OCI-LY7 (cell line): ENCODE results near the gene ARHGAP18. TPM values are rescaled to one million over a fixed set of nuclear protein-coding genes. Genes with fewer than 3 reads are reported as not detected.

Source experiments
- BruUV-seq: library from RNA; stranded (reverse); fragments of 400-500 nt; replicated peaks from 2 replicates; lab custom pipeline; 2021; lab: Mats Ljungman, UMichigan
- CTCF ChIA-PET: fragments of 300-600 bp; sonication (Branson Sonifier 250); formaldehyde crosslinking; loops from one replicate; lab custom pipeline; 2022; ENCODE audit warnings: antibody characterized with exemption; ENCODE audit not compliant: unreplicated experiment; lab: Charles Lee
- POLR2A ChIA-PET: fragments of 300-600 bp; sonication (Branson Sonifier 250); formaldehyde crosslinking; loops from one replicate; lab custom pipeline; 2022; ENCODE audit warnings: antibody characterized with exemption; lab: Charles Lee
- DNase-seq: peaks from one replicate; pipeline ENCODE4 v3.0.0-alpha.2; 2015; ENCODE audit warnings: low spot score
- H2AFZ ChIP-seq: fragments of 200-600 bp; sonication (generic), shearing (Covaris generic); 2 replicates; pipeline ENCODE4 v1.6.1; 2014; ENCODE audit warnings: mild to moderate bottlenecking, antibody characterized with exemption, low read length, moderate library complexity
- H3K27ac ChIP-seq: fragments of 200-600 bp; sonication (generic); 2 replicates; pipeline ENCODE4 v1.5.1; 2014; ENCODE audit warnings: mixed run types, low read depth, mild to moderate bottlenecking, moderate library complexity, low read length, inconsistent platforms; ENCODE audit not compliant: poor library complexity, severe bottlenecking
- H3K36me3 ChIP-seq: fragments of 200-600 bp; sonication (generic); 2 replicates; pipeline ENCODE4 v1.6.1; 2014; ENCODE audit warnings: mild to moderate bottlenecking, antibody characterized with exemption, low read length, moderate library complexity, mixed read lengths; ENCODE audit not compliant: insufficient read depth
- H3K4me1 ChIP-seq: fragments of 200-600 bp; sonication (generic); 2 replicates; pipeline ENCODE4 v1.5.1; 2014; ENCODE audit warnings: mild to moderate bottlenecking, low read length; ENCODE audit not compliant: insufficient read depth, poor library complexity, severe bottlenecking
- H3K4me2 ChIP-seq: fragments of 200-600 bp; sonication (generic); 2 replicates; pipeline ENCODE4 v1.6.1; 2014; ENCODE audit warnings: mild to moderate bottlenecking, low read length
- H3K4me3 ChIP-seq: fragments of 200-600 bp; sonication (generic); 2 replicates; pipeline ENCODE4 v1.5.1; 2014; ENCODE audit warnings: mild to moderate bottlenecking, low read depth, low read length; ENCODE audit not compliant: poor library complexity, severe bottlenecking
- H3K79me2 ChIP-seq: fragments of 200-600 bp; sonication (generic); 2 replicates; pipeline ENCODE4 v1.6.1; 2016; ENCODE audit warnings: low read depth, mild to moderate bottlenecking, low read length, moderate library complexity, mixed read lengths; ENCODE audit not compliant: insufficient read depth
- H3K9me2 ChIP-seq: fragments of 200-600 bp; sonication (generic); 2 replicates; pipeline ENCODE4 v1.6.1; 2016; ENCODE audit warnings: mild to moderate bottlenecking, low read length, mixed read lengths; ENCODE audit not compliant: insufficient read depth
- H3K9me3 ChIP-seq: fragments of 200-600 bp; sonication (generic); 2 replicates; pipeline ENCODE4 v1.6.1; 2014; ENCODE audit warnings: mild to moderate bottlenecking, mixed run types, low read length, mixed read lengths
- H4K20me1 ChIP-seq: fragments of 200-600 bp; sonication (generic); 2 replicates; pipeline ENCODE4 v1.6.1; 2014; ENCODE audit warnings: mild to moderate bottlenecking, antibody characterized with exemption, low read length, moderate library complexity, mixed read lengths; ENCODE audit not compliant: insufficient read depth
- EZH2phosphoT487 ChIP-seq: fragments of 200-600 bp; sonication (generic); IDR thresholded peaks from 2 replicates; pipeline ENCODE4 v1.6.1; 2018; ENCODE audit warnings: low read depth, borderline replicate concordance, mild to moderate bottlenecking, mixed run types, antibody characterized with exemption, low read length, moderate library complexity, mixed read lengths
- intact Hi-C: fragments of 100-400 bp; cut with micrococcal nuclease; formaldehyde crosslinking; loops from one replicate; pipeline ENCODE4 v1.10.0; 2022; ENCODE audit not compliant: unreplicated experiment
- total RNA-seq, 2 experiments: library from RNA; depleted of rRNA in 1 of 2; stranded (reverse); fragments of >200 nt in 1 of 2; shearing (Covaris generic) in 1 of 2; gene quantifications; 2 replicates each; pipeline ENCODE4 v1.2.3, GENCODE V29; 2014 to 2022
- TF ChIP-seq, protein P1 (sequence below): fragments of 200-600 bp; sonication (generic); conservative IDR thresholded peaks from 2 replicates; pipeline ENCODE4 v1.5.1; 2014; ENCODE audit warnings: mild to moderate bottlenecking, antibody characterized with exemption, low read length, moderate library complexity, mixed read lengths

ARHGAP18 gene
- total RNA-seq, 2 experiments from 2014 or later = 4.8 to 7.5 TPM

- Histone ChIP-seq H3K4me2 (no peak overlapping the region), H3K9me3 (no peaks in the 10 kb centered on the region), H3K4me3 (no peak overlapping the region), H3K36me3 (no peaks in the 10 kb centered on the region), H4K20me1 (no peaks in the 10 kb centered on the region), H2AFZ (no peak overlapping the region), H3K27ac (no peak overlapping the region), H3K79me2 (no peaks in the 10 kb centered on the region), H3K9me2 (no peaks in the 10 kb centered on the region), H3K4me1 (no peaks in the 10 kb centered on the region)
- ChIA-PET POLR2A (interaction anchor here (0.8 to 1.0 kb wide), 2 partner anchors 15 to 62 kb away, joined by 3 read pairs; no protein-coding TSS in a partner anchor), CTCF (no interaction called here)
- no peak for DNase-seq
- intact Hi-C loops = no loop called here
- no peak for TF ChIP-seq EZH2phosphoT487
- BruUV-seq = no TSS peak
Observed at GRCh38 chr6:129605967-129606366, 104.0 kb downstream of the ARHGAP18 start.

GRCh38 chr6:129605095-129605494 is 104.9 kb downstream of the ARHGAP18 start:
- ChIA-PET POLR2A (interaction anchor here (0.5 to 2.0 kb wide), 4 partner anchors 15 to 199 kb away, joined by 3 to 7 read pairs (median 3); no protein-coding TSS in a partner anchor), CTCF (no interaction called here)
- Histone ChIP-seq H3K79me2 (no peaks in the 10 kb centered on the region), H3K9me3 (no peaks in the 10 kb centered on the region), H2AFZ (no peak overlapping the region), H3K4me1 (no peaks in the 10 kb centered on the region), H4K20me1 (no peaks in the 10 kb centered on the region), H3K4me2 (no peak overlapping the region), H3K36me3 (no peaks in the 10 kb centered on the region), H3K27ac (no peak overlapping the region), H3K4me3 (no peak overlapping the region), H3K9me2 (no peaks in the 10 kb centered on the region)
- BruUV-seq = no TSS peak
- DNase-seq = no peak
- TF ChIP-seq, protein P1, sequence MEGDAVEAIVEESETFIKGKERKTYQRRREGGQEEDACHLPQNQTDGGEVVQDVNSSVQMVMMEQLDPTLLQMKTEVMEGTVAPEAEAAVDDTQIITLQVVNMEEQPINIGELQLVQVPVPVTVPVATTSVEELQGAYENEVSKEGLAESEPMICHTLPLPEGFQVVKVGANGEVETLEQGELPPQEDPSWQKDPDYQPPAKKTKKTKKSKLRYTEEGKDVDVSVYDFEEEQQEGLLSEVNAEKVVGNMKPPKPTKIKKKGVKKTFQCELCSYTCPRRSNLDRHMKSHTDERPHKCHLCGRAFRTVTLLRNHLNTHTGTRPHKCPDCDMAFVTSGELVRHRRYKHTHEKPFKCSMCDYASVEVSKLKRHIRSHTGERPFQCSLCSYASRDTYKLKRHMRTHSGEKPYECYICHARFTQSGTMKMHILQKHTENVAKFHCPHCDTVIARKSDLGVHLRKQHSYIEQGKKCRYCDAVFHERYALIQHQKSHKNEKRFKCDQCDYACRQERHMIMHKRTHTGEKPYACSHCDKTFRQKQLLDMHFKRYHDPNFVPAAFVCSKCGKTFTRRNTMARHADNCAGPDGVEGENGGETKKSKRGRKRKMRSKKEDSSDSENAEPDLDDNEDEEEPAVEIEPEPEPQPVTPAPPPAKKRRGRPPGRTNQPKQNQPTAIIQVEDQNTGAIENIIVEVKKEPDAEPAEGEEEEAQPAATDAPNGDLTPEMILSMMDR = no peak
- TF ChIP-seq EZH2phosphoT487 = no peak
- intact Hi-C loops = no loop called here

DNA sequence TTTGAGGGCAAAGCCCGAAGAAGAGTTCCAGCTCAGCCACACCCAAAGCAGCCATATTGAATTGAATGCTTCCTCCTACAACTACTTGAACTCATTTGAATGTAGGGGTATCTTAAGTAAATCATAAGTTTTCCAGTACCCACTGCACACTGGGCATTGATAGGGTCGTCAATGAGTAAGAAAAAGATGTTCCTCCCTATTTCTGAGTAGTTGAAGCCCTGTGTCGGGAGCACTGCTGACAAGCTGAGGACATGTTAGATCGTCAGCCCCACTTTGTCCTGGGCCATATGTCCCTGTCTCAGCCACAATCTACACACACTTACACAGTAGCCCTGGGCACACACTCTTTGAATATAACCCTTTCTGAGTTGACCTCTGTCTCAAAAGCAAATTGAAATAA is 105.7 kb downstream of the ARHGAP18 start:
- Histone ChIP-seq H3K4me1 (no peaks in the 10 kb centered on the region), H2AFZ (no peak overlapping the region), H3K9me3 (no peaks in the 10 kb centered on the region), H3K79me2 (no peaks in the 10 kb centered on the region), H3K4me3 (no peak overlapping the region), H3K4me2 (no peak overlapping the region), H3K9me2 (no peaks in the 10 kb centered on the region), H3K36me3 (no peaks in the 10 kb centered on the region), H3K27ac (no peak overlapping the region), H4K20me1 (no peaks in the 10 kb centered on the region)
- DNase-seq = no peak
- ChIA-PET POLR2A (interaction anchor here (0.7 to 2.0 kb wide), 2 partner anchors 22 to 120 kb away, joined by 3 to 7 read pairs; no protein-coding TSS in a partner anchor), CTCF (no interaction called here)
- TF ChIP-seq, protein P1 = no peak
- no peak for TF ChIP-seq EZH2phosphoT487
- no TSS peak for BruUV-seq
- intact Hi-C loops = no loop called here
